Activated CD8-positive, alpha-beta memory T cell treated with anti-CD3 and anti-CD28 coated beads, Interleukin-2, amount 10 ng/mL, durations not matched to agents 7 days and 5 days (primary cell): ENCODE measurements around the gene PRUNE1. TPM values are rescaled to one million over a fixed set of nuclear protein-coding genes. Genes with fewer than 3 reads are reported as not detected.

ENCODE experiments used
- ATAC-seq: fragments of 150-1000 bp; cut with Tn5 transposase; one replicate; pipeline ENCODE4 v1.10.0; 2021; ENCODE audit warnings: moderate library complexity
- CTCF ChIA-PET: fragments of 350-600 bp; sonication (Branson Sonifier 250); formaldehyde crosslinking; loops from one replicate; lab custom pipeline; 2021; ENCODE audit warnings: antibody characterized with exemption; lab: Charles Lee
- DNase-seq: peaks from one replicate; pipeline ENCODE4 v3.0.0-alpha.2; 2020
- H3K27ac Mint-ChIP-seq: one replicate; pipeline ENCODE4 v1.8.0; 2021; ENCODE audit warnings: mild to moderate bottlenecking, mixed read lengths
- H3K27me3 Mint-ChIP-seq: one replicate; pipeline ENCODE4 v1.8.0; 2021; ENCODE audit warnings: mixed read lengths
- H3K36me3 Mint-ChIP-seq: one replicate; pipeline ENCODE4 v1.8.0; 2021; ENCODE audit warnings: mild to moderate bottlenecking, mixed read lengths
- H3K4me1 Mint-ChIP-seq: one replicate; pipeline ENCODE4 v1.8.0; 2021; ENCODE audit warnings: mixed read lengths
- H3K4me3 Mint-ChIP-seq: one replicate; pipeline ENCODE4 v1.8.0; 2021; ENCODE audit warnings: mild to moderate bottlenecking, moderate library complexity, mixed read lengths
- H3K9me3 Mint-ChIP-seq: one replicate; pipeline ENCODE4 v1.8.0; 2022; ENCODE audit warnings: low read depth, mixed read lengths
- total RNA-seq, 2 experiments: library from RNA; stranded (reverse); gene quantifications; one replicate each; pipeline ENCODE4 v1.2.3, GENCODE V29; 2021

PRUNE1 gene
- total RNA-seq, 2 experiments from 2014 or later = 14.7 to 17.4 TPM

- H3K27ac Mint-ChIP-seq = no peak overlapping the region
- H3K4me3 Mint-ChIP-seq = no peak overlapping the region
- H3K27me3 Mint-ChIP-seq = no peaks in the 10 kb centered on the region
- CTCF ChIA-PET = interaction anchor here (0.8 to 3.5 kb wide), 3 partner anchors 12 to 78 kb away, joined by 3 to 18 read pairs (median 3); partner anchors contain the start of gene GABPB2
- no peaks in the 10 kb centered on the region for H3K9me3 Mint-ChIP-seq
- DNase-seq = no peak
- H3K4me1 Mint-ChIP-seq = peaks cover 31% of the 10 kb centered on the region
- H3K36me3 Mint-ChIP-seq = no peaks in the 10 kb centered on the region
- no peak for ATAC-seq
Measured at GRCh38 chr1:151012684-151013471, 4.6 kb downstream of the PRUNE1 start.

GRCh38 chr1:151013518-151013917 is 5.3 kb downstream of the PRUNE1 start:
- Mint-ChIP-seq H3K36me3 (no peaks in the 10 kb centered on the region), H3K4me1 (peaks cover 26% of the 10 kb centered on the region), H3K27ac (no peak overlapping the region), H3K4me3 (no peak overlapping the region), H3K27me3 (no peaks in the 10 kb centered on the region), H3K9me3 (no peaks in the 10 kb centered on the region)
- ATAC-seq (no peak), DNase-seq (no peak)
- CTCF ChIA-PET = interaction anchor here (3.5 kb wide), 1 partner anchor 11 kb away, joined by 18 read pairs; no protein-coding TSS in a partner anchor

- Mint-ChIP-seq H3K27me3 (no peaks in the 10 kb centered on the region), H3K27ac (peak overlapping the region; percentile 52), H3K9me3 (no peaks in the 10 kb centered on the region), H3K4me3 (peak overlapping the region; percentile 25), H3K36me3 (peaks cover 11% of the 10 kb centered on the region), H3K4me1 (peaks cover 5% of the 10 kb centered on the region)
- DNase-seq (peak; percentile 91), ATAC-seq (peak; percentile 100)
- CTCF ChIA-PET = interaction anchor here (0.7 to 7.3 kb wide), 38 partner anchors 9 to 421 kb away, joined by 3 to 76 read pairs (median 5); partner anchors contain the start of genes C1orf56, CDC42SE1, LYSMD1 and MINDY1
Measured at GRCh38 chr1:151024540-151025146, 16.4 kb downstream of the PRUNE1 start.

- Mint-ChIP-seq H3K27me3 (no peaks in the 10 kb centered on the region), H3K4me3 (no peak overlapping the region), H3K4me1 (peaks cover 5% of the 10 kb centered on the region), H3K9me3 (no peaks in the 10 kb centered on the region), H3K27ac (no peak overlapping the region), H3K36me3 (peaks cover 17% of the 10 kb centered on the region)
- DNase-seq (no peak), ATAC-seq (no peak)
- CTCF ChIA-PET = interaction anchor here (1.0 to 7.3 kb wide), 6 partner anchors 14 to 149 kb away, joined by 3 to 76 read pairs (median 12); partner anchors contain the start of gene C1orf56
Measured at GRCh38 chr1:151026460-151026859, 18.2 kb downstream of the PRUNE1 start.

GRCh38 chr1:151032164-151032563 is 23.9 kb downstream of the PRUNE1 start:
- no peaks in the 10 kb centered on the region for H3K4me1 Mint-ChIP-seq
- CTCF ChIA-PET = interaction anchor here (1.4 to 1.5 kb wide), 2 partner anchors 12 to 36 kb away, joined by 3 to 4 read pairs; no protein-coding TSS in a partner anchor
- no peaks in the 10 kb centered on the region for H3K27me3 Mint-ChIP-seq
- H3K27ac Mint-ChIP-seq = no peak overlapping the region
- no peak for DNase-seq
- no peak overlapping the region for H3K4me3 Mint-ChIP-seq
- no peak for ATAC-seq
- H3K9me3 Mint-ChIP-seq = no peaks in the 10 kb centered on the region
- peaks cover 23% of the 10 kb centered on the region for H3K36me3 Mint-ChIP-seq

GRCh38 chr1:151035167-151035566 is 26.9 kb downstream of the PRUNE1 start:
- CTCF ChIA-PET = no interaction called here
- Mint-ChIP-seq H3K9me3 (no peaks in the 10 kb centered on the region), H3K4me1 (no peaks in the 10 kb centered on the region), H3K36me3 (peaks cover 14% of the 10 kb centered on the region), H3K27ac (no peak overlapping the region), H3K27me3 (no peaks in the 10 kb centered on the region), H3K4me3 (no peak overlapping the region)
- no peak for ATAC-seq
- DNase-seq = no peak

- no peak for DNase-seq
- H3K9me3 Mint-ChIP-seq = no peaks in the 10 kb centered on the region
- peaks cover 10% of the 10 kb centered on the region for H3K36me3 Mint-ChIP-seq
- no peaks in the 10 kb centered on the region for H3K27me3 Mint-ChIP-seq
- no peak for ATAC-seq
- no peak within 1 kb of the TSS for H3K27ac Mint-ChIP-seq
- CTCF ChIA-PET = no interaction called here
- no peak within 1 kb of the TSS for H3K4me3 Mint-ChIP-seq
- H3K4me1 Mint-ChIP-seq = no peaks in the 10 kb centered on the region
Measured at GRCh38 chr1:151036356-151036755, 28.1 kb downstream of the PRUNE1 start, which contains the start of gene BNIPL. BNIPL (plus strand) TSS chr1:151036586; CDS start chr1:151036726, 140 bp downstream.

- ATAC-seq (no peak), DNase-seq (no peak)
- Mint-ChIP-seq H3K36me3 (peaks cover 10% of the 10 kb centered on the region), H3K4me3 (no peak overlapping the region), H3K9me3 (no peaks in the 10 kb centered on the region), H3K27ac (no peak overlapping the region), H3K27me3 (no peaks in the 10 kb centered on the region), H3K4me1 (no peaks in the 10 kb centered on the region)
- CTCF ChIA-PET = interaction anchor here (0.9 kb wide), 1 partner anchor 41 kb away, joined by 3 read pairs; no protein-coding TSS in a partner anchor
Measured at GRCh38 chr1:151037032-151037431, 28.8 kb downstream of the PRUNE1 start.

- Mint-ChIP-seq H3K27me3 (no peaks in the 10 kb centered on the region), H3K9me3 (no peaks in the 10 kb centered on the region), H3K36me3 (peaks cover 3% of the 10 kb centered on the region), H3K27ac (no peak overlapping the region), H3K4me1 (peaks cover 9% of the 10 kb centered on the region), H3K4me3 (no peak overlapping the region)
- CTCF ChIA-PET = interaction anchor here (2.9 kb wide), 1 partner anchor 15 kb away, joined by 14 read pairs; no protein-coding TSS in a partner anchor
- ATAC-seq (no peak), DNase-seq (no peak)
Measured at GRCh38 chr1:151039521-151039920, 31.3 kb downstream of the PRUNE1 start.

- Mint-ChIP-seq H3K9me3 (no peaks in the 10 kb centered on the region), H3K4me1 (peaks cover 24% of the 10 kb centered on the region), H3K36me3 (no peaks in the 10 kb centered on the region), H3K27ac (no peak overlapping the region), H3K4me3 (no peak overlapping the region), H3K27me3 (no peaks in the 10 kb centered on the region)
- CTCF ChIA-PET = interaction anchor here (1.0 to 1.5 kb wide), 3 partner anchors 12 to 48 kb away, joined by 3 to 8 read pairs (median 4); no protein-coding TSS in a partner anchor
- ATAC-seq = no peak
- DNase-seq = peak; percentile 50
Measured at GRCh38 chr1:151043163-151043562, 34.9 kb downstream of the PRUNE1 start.

- no peaks in the 10 kb centered on the region for H3K9me3 Mint-ChIP-seq
- H3K27me3 Mint-ChIP-seq = no peaks in the 10 kb centered on the region
- peak; percentile 66 for DNase-seq
- peak; percentile 74 for ATAC-seq
- peak within 1 kb of the TSS; percentile 91 for H3K4me3 Mint-ChIP-seq
- peaks cover 18% of the 10 kb centered on the region for H3K36me3 Mint-ChIP-seq
- CTCF ChIA-PET = interaction anchor here (1.0 to 8.9 kb wide), 15 partner anchors 12 to 480 kb away, joined by 3 to 76 read pairs (median 6); partner anchors contain the start of genes CDC42SE1, GABPB2, MINDY1 and MLLT11
- peak within 1 kb of the TSS; percentile 87 for H3K27ac Mint-ChIP-seq
- peaks cover 40% of the 10 kb centered on the region for H3K4me1 Mint-ChIP-seq
Measured at GRCh38 chr1:151047591-151047924, 39.3 kb downstream of the PRUNE1 start, which contains the start of gene C1orf56. C1orf56 (plus strand) TSS chr1:151047751; CDS start chr1:151047848, 97 bp downstream.

- ATAC-seq (peak; percentile 85), DNase-seq (peak; percentile 79)
- Mint-ChIP-seq H3K27ac (peak overlapping the region; percentile 87), H3K27me3 (no peaks in the 10 kb centered on the region), H3K4me1 (peaks cover 36% of the 10 kb centered on the region), H3K4me3 (peak overlapping the region; percentile 91), H3K36me3 (peaks cover 23% of the 10 kb centered on the region), H3K9me3 (no peaks in the 10 kb centered on the region)
- CTCF ChIA-PET = interaction anchor here (0.7 to 8.9 kb wide), 17 partner anchors 11 to 480 kb away, joined by 3 to 76 read pairs (median 4); partner anchors contain the start of genes CDC42SE1, CERS2, MINDY1 and MLLT11
Measured at GRCh38 chr1:151047925-151048644, 39.8 kb downstream of the PRUNE1 start.
